ENCODE measurements around the gene KPNB1.
"Not testable (repeated sequence)": the region's sequence is repeated elsewhere in the genome, so short reads cannot be mapped to it uniquely, and the experiment has no call there.

The KPNB1 gene

GRCh38 chr17:47670064-47670463, 20.3 kb downstream of the KPNB1 start:
- H3K27ac ChIP-seq (ENCODE audit: low read depth, low read length): no peak overlapping the region
- no peaks in the 10 kb centered on the region for H3K4me1 ChIP-seq (ENCODE audit: control insufficient read depth, insufficient read depth, low read length)
- H3K9ac ChIP-seq (ENCODE audit: low read length): no peak overlapping the region
- H3K36me3 ChIP-seq (ENCODE audit: control insufficient read depth, insufficient read depth, low read length): peaks cover 62% of the 10 kb centered on the region
- H3K4me3 ChIP-seq (ENCODE audit: low read length): no peak overlapping the region
- H3K27me3 ChIP-seq (ENCODE audit: control insufficient read depth, insufficient read depth, low read length): no peaks in the 10 kb centered on the region

DNA sequence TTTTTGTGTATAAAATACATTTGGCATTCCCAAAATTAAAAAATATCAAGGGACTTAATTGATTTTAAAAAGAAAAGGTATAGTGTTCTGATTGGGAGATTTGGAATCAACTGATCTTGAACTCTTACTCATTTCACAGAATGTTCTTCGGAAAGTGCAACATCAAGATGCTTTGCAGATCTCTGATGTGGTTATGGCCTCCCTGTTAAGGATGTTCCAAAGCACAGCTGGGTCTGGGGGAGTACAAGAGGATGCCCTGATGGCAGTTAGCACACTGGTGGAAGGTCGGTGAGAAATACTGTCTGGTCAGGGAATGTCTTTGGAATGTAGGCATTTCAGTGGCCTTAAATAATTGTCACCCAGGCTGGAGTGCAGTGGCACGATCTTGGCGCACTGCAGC, 24.8 kb downstream of the KPNB1 start:
- Histone ChIP-seq H3K9ac (ENCODE audit: low read length) (no peak overlapping the region), H3K27me3 (ENCODE audit: control insufficient read depth, insufficient read depth, low read length) (no peaks in the 10 kb centered on the region), H3K4me1 (ENCODE audit: control insufficient read depth, insufficient read depth, low read length) (no peaks in the 10 kb centered on the region), H3K4me3 (ENCODE audit: low read length) (no peak overlapping the region), H3K27ac (ENCODE audit: low read depth, low read length) (no peak overlapping the region), H3K36me3 (ENCODE audit: control insufficient read depth, insufficient read depth, low read length) (peaks cover 68% of the 10 kb centered on the region)

GRCh38 chr17:47675380-47676198, 25.9 kb downstream of the KPNB1 start:
- no peaks in the 10 kb centered on the region for H3K27me3 ChIP-seq (ENCODE audit: control insufficient read depth, insufficient read depth, low read length)
- H3K4me3 ChIP-seq (ENCODE audit: low read length): no peak overlapping the region
- H3K36me3 ChIP-seq (ENCODE audit: control insufficient read depth, insufficient read depth, low read length): peaks cover 65% of the 10 kb centered on the region
- no peak overlapping the region for H3K9ac ChIP-seq (ENCODE audit: low read length)
- no peaks in the 10 kb centered on the region for H3K4me1 ChIP-seq (ENCODE audit: control insufficient read depth, insufficient read depth, low read length)
- H3K27ac ChIP-seq (ENCODE audit: low read depth, low read length): no peak overlapping the region

DNA sequence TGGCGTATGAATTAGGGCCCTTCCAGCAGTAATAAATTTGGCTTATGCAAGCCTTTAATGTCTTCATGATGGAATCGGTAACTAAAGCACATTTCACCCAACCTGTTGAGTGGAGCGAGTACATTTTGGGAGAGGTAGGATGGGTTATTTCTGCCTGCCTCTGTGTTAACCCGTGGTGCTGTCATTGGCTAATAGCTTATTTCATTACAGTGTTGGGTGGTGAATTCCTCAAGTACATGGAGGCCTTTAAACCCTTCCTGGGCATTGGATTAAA, 26.4 kb downstream of the KPNB1 start:
- no peak overlapping the region for H3K9ac ChIP-seq (ENCODE audit: low read length)
- H3K27ac ChIP-seq (ENCODE audit: low read depth, low read length): no peak overlapping the region
- peaks cover 67% of the 10 kb centered on the region for H3K36me3 ChIP-seq (ENCODE audit: control insufficient read depth, insufficient read depth, low read length)

DNA sequence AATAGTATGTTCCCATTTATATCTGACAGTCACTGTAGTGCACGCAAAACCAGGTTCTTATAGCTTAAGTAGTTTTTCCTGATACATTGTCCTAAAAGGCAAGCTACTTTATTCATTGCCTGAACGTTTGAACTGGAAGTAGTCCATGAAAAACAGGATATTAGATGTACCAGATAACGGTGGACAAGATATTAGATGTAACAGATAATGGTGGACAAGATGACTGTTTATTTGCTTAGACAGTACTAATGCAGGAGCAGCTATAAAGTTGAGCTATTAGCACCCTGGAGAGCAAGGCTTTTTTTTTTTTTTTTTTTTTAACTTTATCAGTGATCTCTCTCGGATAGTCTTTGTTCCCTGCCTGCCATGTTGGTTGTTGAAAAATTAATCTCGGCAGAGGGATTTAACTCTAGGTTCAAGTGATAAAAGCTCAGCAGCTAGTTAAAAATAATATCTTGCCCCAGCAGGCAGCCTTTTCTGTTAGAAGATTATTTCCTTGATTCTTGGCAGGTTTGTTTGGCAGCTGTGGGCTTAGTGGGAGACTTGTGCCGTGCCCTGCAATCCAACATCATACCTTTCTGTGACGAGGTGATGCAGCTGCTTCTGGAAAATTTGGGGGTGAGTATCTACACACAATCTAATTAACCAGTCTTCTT, 26.9 kb downstream of the KPNB1 start:
- peaks cover 67% of the 10 kb centered on the region for H3K36me3 ChIP-seq (ENCODE audit: control insufficient read depth, insufficient read depth, low read length)
- H3K4me1 ChIP-seq (ENCODE audit: control insufficient read depth, insufficient read depth, low read length): no peaks in the 10 kb centered on the region
- H3K9ac ChIP-seq (ENCODE audit: low read length): no peak overlapping the region
- no peak overlapping the region for H3K27ac ChIP-seq (ENCODE audit: low read depth, low read length)
- no peaks in the 10 kb centered on the region for H3K27me3 ChIP-seq (ENCODE audit: control insufficient read depth, insufficient read depth, low read length)
- H3K4me3 ChIP-seq (ENCODE audit: low read length): no peak overlapping the region

More for the DNA sequence above, 26.4 kb downstream of the KPNB1 start:
- H3K27me3 ChIP-seq (ENCODE audit: control insufficient read depth, insufficient read depth, low read length): no peaks in the 10 kb centered on the region
- H3K4me1 ChIP-seq (ENCODE audit: control insufficient read depth, insufficient read depth, low read length): no peaks in the 10 kb centered on the region
- H3K4me3 ChIP-seq (ENCODE audit: low read length): no peak overlapping the region

GRCh38 chr17:47678196-47678595, 28.5 kb downstream of the KPNB1 start:
- H3K27ac ChIP-seq (ENCODE audit: low read depth, low read length): no peak overlapping the region
- no peaks in the 10 kb centered on the region for H3K4me1 ChIP-seq (ENCODE audit: control insufficient read depth, insufficient read depth, low read length)
- no peaks in the 10 kb centered on the region for H3K27me3 ChIP-seq (ENCODE audit: control insufficient read depth, insufficient read depth, low read length)
- H3K36me3 ChIP-seq (ENCODE audit: control insufficient read depth, insufficient read depth, low read length): peaks cover 61% of the 10 kb centered on the region
- no peak overlapping the region for H3K4me3 ChIP-seq (ENCODE audit: low read length)
- H3K9ac ChIP-seq (ENCODE audit: low read length): no peak overlapping the region

DNA sequence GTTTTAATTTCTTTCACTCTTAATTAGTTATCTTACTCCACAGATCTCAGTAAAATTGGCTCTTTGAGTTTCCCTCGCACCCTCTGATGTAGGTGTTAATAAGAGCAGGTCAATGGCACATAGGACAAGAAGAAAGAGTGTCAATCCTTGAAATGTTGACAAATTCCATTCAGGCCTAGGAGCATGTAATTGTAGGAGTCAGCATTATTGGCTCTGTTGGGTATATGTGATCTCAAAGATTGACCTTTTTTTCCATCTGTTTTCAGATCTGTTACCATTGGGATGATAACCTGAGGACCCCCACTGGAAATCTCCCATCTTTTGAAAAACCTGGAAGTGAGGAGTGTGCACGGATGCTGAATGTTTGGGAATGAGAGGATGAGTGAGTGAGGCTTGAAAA, 32.4 kb downstream of the KPNB1 start:
- Histone ChIP-seq H3K36me3 (ENCODE audit: control insufficient read depth, insufficient read depth, low read length) (peaks cover 29% of the 10 kb centered on the region), H3K9ac (ENCODE audit: low read length) (no peak overlapping the region), H3K27ac (ENCODE audit: low read depth, low read length) (no peak overlapping the region), H3K4me1 (ENCODE audit: control insufficient read depth, insufficient read depth, low read length) (no peaks in the 10 kb centered on the region), H3K4me3 (ENCODE audit: low read length) (no peak overlapping the region), H3K27me3 (ENCODE audit: control insufficient read depth, insufficient read depth, low read length) (no peaks in the 10 kb centered on the region)

GRCh38 chr17:47682727-47683126, 33.0 kb downstream of the KPNB1 start:
- not testable (repeated sequence) for H3K27me3 ChIP-seq (ENCODE audit: control insufficient read depth, insufficient read depth, low read length); H3K4me1 ChIP-seq (ENCODE audit: control insufficient read depth, insufficient read depth, low read length); H3K4me3 ChIP-seq (ENCODE audit: low read length); H3K9ac ChIP-seq (ENCODE audit: low read length); H3K27ac ChIP-seq (ENCODE audit: low read depth, low read length)
- peaks cover 26% of the 10 kb centered on the region for H3K36me3 ChIP-seq (ENCODE audit: control insufficient read depth, insufficient read depth, low read length)

- Histone ChIP-seq H3K9ac (ENCODE audit: low read length) (no peak overlapping the region), H3K4me3 (ENCODE audit: low read length) (no peak overlapping the region), H3K27me3 (ENCODE audit: control insufficient read depth, insufficient read depth, low read length) (no peaks in the 10 kb centered on the region), H3K4me1 (ENCODE audit: control insufficient read depth, insufficient read depth, low read length) (no peaks in the 10 kb centered on the region), H3K36me3 (ENCODE audit: control insufficient read depth, insufficient read depth, low read length) (peaks cover 20% of the 10 kb centered on the region), H3K27ac (ENCODE audit: low read depth, low read length) (no peak overlapping the region)
Observed at GRCh38 chr17:47684025-47684424, 34.3 kb downstream of the KPNB1 start.

- peaks cover 17% of the 10 kb centered on the region for H3K36me3 ChIP-seq (ENCODE audit: control insufficient read depth, insufficient read depth, low read length)
- H3K9ac ChIP-seq (ENCODE audit: low read length): no peak overlapping the region
- H3K27ac ChIP-seq (ENCODE audit: low read depth, low read length): no peak overlapping the region
- no peaks in the 10 kb centered on the region for H3K27me3 ChIP-seq (ENCODE audit: control insufficient read depth, insufficient read depth, low read length)
- no peaks in the 10 kb centered on the region for H3K4me1 ChIP-seq (ENCODE audit: control insufficient read depth, insufficient read depth, low read length)
- H3K4me3 ChIP-seq (ENCODE audit: low read length): no peak overlapping the region
Observed at GRCh38 chr17:47684535-47685193, 34.9 kb downstream of the KPNB1 start.

- H3K27ac ChIP-seq (ENCODE audit: low read depth, low read length): no peak overlapping the region
- no peaks in the 10 kb centered on the region for H3K27me3 ChIP-seq (ENCODE audit: control insufficient read depth, insufficient read depth, low read length)
- peaks cover 10% of the 10 kb centered on the region for H3K36me3 ChIP-seq (ENCODE audit: control insufficient read depth, insufficient read depth, low read length)
- no peaks in the 10 kb centered on the region for H3K4me1 ChIP-seq (ENCODE audit: control insufficient read depth, insufficient read depth, low read length)
- H3K9ac ChIP-seq (ENCODE audit: low read length): no peak overlapping the region
- no peak overlapping the region for H3K4me3 ChIP-seq (ENCODE audit: low read length)
Observed at GRCh38 chr17:47685556-47686275, 36.0 kb downstream of the KPNB1 start.

DNA sequence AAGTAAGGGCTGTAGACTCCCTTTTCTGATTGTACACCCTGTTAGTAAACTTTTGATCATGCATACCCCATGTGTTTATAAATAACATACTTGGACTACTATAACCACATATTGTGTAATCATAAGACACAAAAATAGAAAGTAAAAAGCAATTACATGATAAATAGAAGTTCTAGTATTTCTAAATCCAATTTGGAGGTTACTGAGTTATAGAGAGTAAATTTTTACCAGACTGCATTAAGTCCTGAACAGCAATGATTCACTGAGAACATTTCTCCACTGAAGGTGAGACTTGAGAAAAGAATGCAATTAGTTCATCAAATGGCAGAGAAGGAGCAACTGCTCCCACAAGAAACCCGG, 36.5 kb downstream of the KPNB1 start:
- Histone ChIP-seq H3K27me3 (ENCODE audit: control insufficient read depth, insufficient read depth, low read length) (no peaks in the 10 kb centered on the region), H3K9ac (ENCODE audit: low read length) (no peak overlapping the region), H3K4me3 (ENCODE audit: low read length) (no peak overlapping the region), H3K27ac (ENCODE audit: low read depth, low read length) (no peak overlapping the region), H3K4me1 (ENCODE audit: control insufficient read depth, insufficient read depth, low read length) (no peaks in the 10 kb centered on the region), H3K36me3 (ENCODE audit: control insufficient read depth, insufficient read depth, low read length) (peaks cover 6% of the 10 kb centered on the region)

All from rectal smooth muscle tissue (tissue), 1 donor.